ENCODE results near the gene COL5A1. TPM values are rescaled to one million over a fixed set of nuclear protein-coding genes. Genes with fewer than 3 reads are reported as not detected.

Gene COL5A1
- total RNA-seq, 2 donors from 2014 or later: 10.9 to 22.0 TPM

DNA sequence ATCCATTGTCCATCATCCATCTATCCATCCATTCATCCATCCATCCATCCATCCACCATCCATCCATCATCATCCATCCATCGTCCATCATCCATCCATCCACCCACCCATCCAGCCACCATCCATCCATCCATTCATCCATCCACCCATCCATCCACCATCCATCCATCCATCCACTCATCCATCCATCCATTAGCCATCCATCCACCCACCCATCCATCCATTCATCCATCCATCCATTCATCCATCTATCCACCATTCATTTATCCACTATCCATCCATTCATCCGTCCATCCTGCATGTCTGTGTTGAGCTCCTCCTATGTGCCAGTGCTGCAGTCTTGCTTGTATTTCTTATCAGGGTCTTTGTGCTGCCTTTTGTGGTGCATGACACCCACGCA, 44.2 kb downstream of the COL5A1 start:
- Histone ChIP-seq H3K4me3 (no peak overlapping the region), H3K36me3 (no peaks in the 10 kb centered on the region), H3K27me3 (no peaks in the 10 kb centered on the region), H3K4me1 (peaks cover 0 to 38% of the 10 kb centered on the region in 2 donors), H3K27ac (no peak overlapping the region), H3K9me3 (no peaks in the 10 kb centered on the region)
- DNase-seq (ENCODE audit: low spot score): no peak
- TF ChIP-seq, protein P1, sequence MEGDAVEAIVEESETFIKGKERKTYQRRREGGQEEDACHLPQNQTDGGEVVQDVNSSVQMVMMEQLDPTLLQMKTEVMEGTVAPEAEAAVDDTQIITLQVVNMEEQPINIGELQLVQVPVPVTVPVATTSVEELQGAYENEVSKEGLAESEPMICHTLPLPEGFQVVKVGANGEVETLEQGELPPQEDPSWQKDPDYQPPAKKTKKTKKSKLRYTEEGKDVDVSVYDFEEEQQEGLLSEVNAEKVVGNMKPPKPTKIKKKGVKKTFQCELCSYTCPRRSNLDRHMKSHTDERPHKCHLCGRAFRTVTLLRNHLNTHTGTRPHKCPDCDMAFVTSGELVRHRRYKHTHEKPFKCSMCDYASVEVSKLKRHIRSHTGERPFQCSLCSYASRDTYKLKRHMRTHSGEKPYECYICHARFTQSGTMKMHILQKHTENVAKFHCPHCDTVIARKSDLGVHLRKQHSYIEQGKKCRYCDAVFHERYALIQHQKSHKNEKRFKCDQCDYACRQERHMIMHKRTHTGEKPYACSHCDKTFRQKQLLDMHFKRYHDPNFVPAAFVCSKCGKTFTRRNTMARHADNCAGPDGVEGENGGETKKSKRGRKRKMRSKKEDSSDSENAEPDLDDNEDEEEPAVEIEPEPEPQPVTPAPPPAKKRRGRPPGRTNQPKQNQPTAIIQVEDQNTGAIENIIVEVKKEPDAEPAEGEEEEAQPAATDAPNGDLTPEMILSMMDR (IDR thresholded peaks at IDR 0.05): no peak

DNA sequence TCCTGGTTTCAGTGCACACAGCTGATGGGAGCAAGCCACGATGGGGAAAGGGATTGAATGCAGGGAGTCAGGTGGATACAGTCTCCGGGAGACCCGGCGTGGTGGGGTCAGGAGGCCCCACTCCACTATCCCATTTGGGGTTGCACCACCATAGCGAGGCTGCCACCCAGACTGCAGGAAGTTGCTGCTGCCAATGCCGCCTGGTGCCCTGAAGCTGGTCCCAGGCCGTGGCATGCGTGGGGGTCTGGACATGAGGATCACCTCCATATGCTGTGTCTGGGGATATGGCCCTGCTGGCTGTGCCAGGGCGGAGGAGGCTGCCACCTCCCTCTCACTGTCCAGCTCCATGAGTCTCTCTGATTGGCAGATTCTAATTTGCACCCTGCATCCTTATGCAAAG, 45.3 kb downstream of the COL5A1 start:
- no peak overlapping the region for H3K27ac ChIP-seq
- DNase-seq (ENCODE audit: low spot score): no peak
- no peaks in the 10 kb centered on the region for H3K9me3 ChIP-seq
- peaks cover 0 to 30% of the 10 kb centered on the region in 2 donors for H3K4me1 ChIP-seq
- H3K27me3 ChIP-seq: no peaks in the 10 kb centered on the region
- TF ChIP-seq, protein P1 (IDR thresholded peaks at IDR 0.05): no peak
- no peaks in the 10 kb centered on the region for H3K36me3 ChIP-seq
- no peak overlapping the region for H3K4me3 ChIP-seq

DNA sequence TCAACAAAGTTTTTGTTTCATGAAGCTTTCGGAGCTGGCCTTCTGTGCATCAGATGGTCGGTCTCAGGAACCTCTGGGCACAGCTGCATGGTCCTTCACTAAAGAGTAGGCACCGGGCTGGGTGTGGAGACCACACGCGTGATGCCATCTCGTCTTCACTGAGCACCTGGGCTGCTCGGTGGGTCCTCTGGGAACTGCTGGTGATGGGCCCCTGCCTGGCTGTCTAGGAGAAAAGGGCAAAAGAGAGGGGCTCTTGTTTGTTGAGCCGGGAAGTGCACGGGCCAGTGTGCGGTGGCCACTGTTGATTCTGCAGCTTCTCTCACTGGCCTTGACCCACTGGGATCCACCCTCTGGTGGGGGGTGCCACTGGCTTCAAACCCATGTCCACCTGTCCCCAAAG, 46.0 kb downstream of the COL5A1 start:
- TF ChIP-seq, protein P1 (IDR thresholded peaks at IDR 0.05): no peak
- no peaks in the 10 kb centered on the region for H3K27me3 ChIP-seq
- no peaks in the 10 kb centered on the region for H3K36me3 ChIP-seq
- no peak for DNase-seq (ENCODE audit: low spot score)
- peaks cover 0 to 24% of the 10 kb centered on the region in 2 donors for H3K4me1 ChIP-seq
- no peaks in the 10 kb centered on the region for H3K9me3 ChIP-seq
- H3K4me3 ChIP-seq: no peak overlapping the region
- H3K27ac ChIP-seq: no peak overlapping the region

DNA sequence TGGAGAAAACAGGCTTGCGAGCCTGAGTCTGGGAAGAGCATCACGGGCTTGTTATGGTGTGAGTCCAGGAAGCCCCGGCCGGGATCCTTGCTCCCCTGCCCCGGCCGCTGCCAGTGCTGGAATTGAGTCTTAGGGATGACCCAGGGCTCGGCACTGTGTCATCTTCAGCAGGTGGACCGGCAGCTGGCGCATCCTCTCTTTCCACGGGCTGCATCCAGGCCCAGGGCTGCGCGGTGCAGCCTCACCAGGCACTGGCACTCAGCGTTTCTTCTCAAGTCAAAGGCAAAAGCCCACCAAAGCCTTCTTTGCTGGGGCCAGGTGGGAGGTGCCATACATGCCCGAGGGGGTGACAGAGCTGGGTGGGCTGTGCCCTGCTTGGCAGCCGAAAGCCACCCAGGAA, 46.6 kb downstream of the COL5A1 start:
- H3K27me3 ChIP-seq: no peaks in the 10 kb centered on the region
- no peaks in the 10 kb centered on the region for H3K36me3 ChIP-seq
- H3K27ac ChIP-seq: no peak overlapping the region
- no peaks in the 10 kb centered on the region for H3K9me3 ChIP-seq
- TF ChIP-seq, protein P1 (IDR thresholded peaks at IDR 0.05): no peak
- no peak overlapping the region for H3K4me3 ChIP-seq
- no peak for DNase-seq (ENCODE audit: low spot score)
- H3K4me1 ChIP-seq: peaks cover 0 to 20% of the 10 kb centered on the region in 2 donors

DNA sequence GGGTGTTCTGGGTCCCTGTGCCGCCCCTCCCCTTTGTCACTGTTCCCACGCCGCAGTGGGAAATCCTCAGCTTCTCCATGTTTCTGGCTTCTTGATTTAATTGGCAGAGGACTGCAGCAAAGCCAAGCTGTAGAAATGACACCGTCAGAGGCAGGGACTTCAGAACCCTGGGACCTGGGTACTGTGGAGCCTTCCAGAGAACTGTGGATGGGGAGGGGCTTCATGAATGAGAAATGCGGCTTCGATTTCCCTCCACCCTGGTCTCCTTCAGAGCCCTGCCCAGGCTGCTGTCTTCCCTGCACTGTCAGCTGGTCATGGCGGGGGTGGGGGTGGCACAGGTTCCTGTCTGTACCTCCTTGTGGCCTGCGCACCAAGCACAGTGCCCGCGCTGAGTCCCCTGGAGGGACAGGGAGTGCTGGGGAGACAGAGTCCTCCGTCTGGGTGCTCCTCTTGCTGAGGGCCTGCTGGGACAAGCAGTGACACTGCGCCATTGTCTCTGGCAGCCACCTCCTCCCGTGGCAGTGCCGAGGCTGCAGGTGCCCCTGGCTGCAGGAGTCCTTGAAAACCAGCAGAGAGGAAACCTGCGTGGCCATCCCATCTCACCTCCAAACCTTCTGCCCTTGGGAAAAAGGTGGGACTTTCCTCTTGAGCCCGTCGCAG, 47.2 kb downstream of the COL5A1 start:
- TF ChIP-seq, protein P1 (IDR thresholded peaks at IDR 0.05): no peak
- no peaks in the 10 kb centered on the region for H3K27me3 ChIP-seq
- no peak overlapping the region for H3K4me3 ChIP-seq
- H3K36me3 ChIP-seq: no peaks in the 10 kb centered on the region
- H3K27ac ChIP-seq: no peak overlapping the region
- DNase-seq (ENCODE audit: low spot score): no peak
- peaks cover 0 to 20% of the 10 kb centered on the region in 2 donors for H3K4me1 ChIP-seq
- H3K9me3 ChIP-seq: no peaks in the 10 kb centered on the region

All from right atrium auricular region (tissue), 2 donors.